HepG2 (cell line): ENCODE measurements around the gene SMYD1. TPM values are rescaled to one million over a fixed set of nuclear protein-coding genes. Genes with fewer than 3 reads are reported as not detected.

Experiments
- ATM ChIP-seq: fragments of 450-650 bp; IDR thresholded peaks from 2 replicates; pipeline ENCODE4 v1.7.1; 2017; ENCODE audit warnings: mild to moderate bottlenecking, borderline replicate concordance
- EP300 ChIP-seq, 3 experiments: sonication (generic) in 1 of 3; formaldehyde crosslinking in 1 of 3; IDR thresholded peaks; 2 replicates each; pipeline versions ENCODE4 v1.5.1 to v1.6.1; 2011 to 2020; ENCODE audit warnings: low read depth in 2 of 3, low read length in 2 of 3, borderline replicate concordance in 1 of 3, improper control_type of control experiment in 1 of 3, mild to moderate bottlenecking in 1 of 3, missing genetic modification reagents in 1 of 3, moderate library complexity in 1 of 3
- FOXP1 ChIP-seq, 2 experiments: fragments of 450-650 bp in 1 of 2; IDR thresholded peaks; 2 replicates each; pipeline ENCODE4 v1.6.1; 2017 to 2018; ENCODE audit warnings: antibody characterized with exemption in 1 of 2
- GATAD1 ChIP-seq: IDR thresholded peaks from 2 replicates; pipeline ENCODE4 v1.6.1; 2016; ENCODE audit warnings: missing genetic modification reagents, missing compliant biosample characterization
- IKZF1 ChIP-seq: fragments of 450-650 bp; IDR thresholded peaks from 2 replicates; pipeline ENCODE4 v1.7.1; 2016
- JARID2 ChIP-seq: sonication (generic); formaldehyde crosslinking; IDR thresholded peaks from 2 replicates; pipeline ENCODE4 v1.8.1; 2023; ENCODE audit warnings: missing genetic modification reagents, inconsistent platforms; ENCODE audit not compliant: insufficient replicate concordance
- KDM5A ChIP-seq: fragments of 200-600 bp; sonication (generic); IDR thresholded peaks from 2 replicates; pipeline ENCODE4 v1.7.0; 2018; ENCODE audit warnings: antibody characterized with exemption, mild to moderate bottlenecking, low read length, borderline replicate concordance
- LCORL ChIP-seq, 2 experiments: fragments of 450-650 bp in 1 of 2; sonication (generic) in 1 of 2; formaldehyde crosslinking in 1 of 2; IDR thresholded peaks; 2 replicates each; pipeline versions ENCODE4 v1.5.0 to v1.6.1; 2017 to 2020; ENCODE audit warnings: antibody characterized with exemption in 1 of 2, missing genetic modification reagents in 1 of 2
- NCOA1 ChIP-seq: sonication (generic); formaldehyde crosslinking; IDR thresholded peaks from 2 replicates; pipeline ENCODE4 v1.9.0; 2021; ENCODE audit warnings: missing genetic modification reagents
- PREB ChIP-seq: sonication (generic); formaldehyde crosslinking; IDR thresholded peaks from 2 replicates; pipeline ENCODE4 v1.4.0; 2020; ENCODE audit warnings: missing genetic modification reagents
- THYN1 ChIP-seq: sonication (generic); formaldehyde crosslinking; IDR thresholded peaks from 2 replicates; pipeline ENCODE4 v1.8.1; 2023; ENCODE audit warnings: low read depth, mild to moderate bottlenecking, moderate library complexity, missing genetic modification reagents, borderline replicate concordance
- ZHX2 ChIP-seq, 2 experiments: sonication (generic) in 1 of 2; formaldehyde crosslinking in 1 of 2; IDR thresholded peaks; 2 replicates each; pipeline versions ENCODE4 v1.6.1 to v1.9.0; 2014 to 2022; ENCODE audit warnings: antibody characterized with exemption in 1 of 2, borderline replicate concordance in 1 of 2, inconsistent platforms in 1 of 2, low read depth in 1 of 2, missing genetic modification reagents in 1 of 2
- ZKSCAN1 ChIP-seq: fragments of 150-350 bp; IDR thresholded peaks from 2 replicates; pipeline ENCODE4 v1.6.1; 2014; ENCODE audit warnings: low read length
- ZKSCAN8 ChIP-seq: IDR thresholded peaks from 2 replicates; pipeline ENCODE4 v1.6.1; 2016; ENCODE audit warnings: borderline replicate concordance, missing genetic modification reagents, missing compliant biosample characterization
- ZNF225 ChIP-seq: sonication (generic); formaldehyde crosslinking; IDR thresholded peaks from 2 replicates; pipeline ENCODE4 v1.4.0; 2020; ENCODE audit warnings: mild to moderate bottlenecking, missing genetic modification reagents
- ZNF619 ChIP-seq: sonication (generic); formaldehyde crosslinking; IDR thresholded peaks from 2 replicates; pipeline ENCODE4 v1.4.0; 2020; ENCODE audit warnings: mild to moderate bottlenecking, missing genetic modification reagents
- ZNF749 ChIP-seq: sonication (generic); formaldehyde crosslinking; IDR thresholded peaks from 2 replicates; pipeline ENCODE4 v1.8.0; 2022; ENCODE audit warnings: mild to moderate bottlenecking, missing genetic modification reagents, moderate library complexity, borderline replicate concordance
- ZNF850 ChIP-seq: sonication (generic); formaldehyde crosslinking; conservative IDR thresholded peaks from 2 replicates; pipeline ENCODE4 v1.9.0; 2021; ENCODE audit warnings: mild to moderate bottlenecking, missing genetic modification reagents
- ZSCAN30 ChIP-seq: sonication (generic); formaldehyde crosslinking; IDR thresholded peaks from 2 replicates; pipeline ENCODE4 v1.5.0; 2020; ENCODE audit warnings: mild to moderate bottlenecking, missing genetic modification reagents
- polyA plus RNA-seq, 8 experiments: library from polyadenylated mRNA; depleted of rRNA in 3 of 8; stranded (reverse) in 7 of 8; unstranded in 1 of 8; fragments of >200 nt; fragmentation: Illumina TruSeq in 4 of 8; extraction: Trizol in 4 of 8; gene quantifications; 2 replicates each; pipeline versions ENCODE4 v1.2.1 to v1.2.3, GENCODE V29; 2011 to 2016; ENCODE audit warnings: low read depth in 4 of 8, missing spikeins in 1 of 8, mixed read lengths in 1 of 8; ENCODE audit not compliant: insufficient read depth in 1 of 8
- total RNA-seq, 5 experiments: library from RNA; depleted of rRNA; stranded (reverse); fragments of >200 nt; fragmentation: Illumina TruSeq; extraction: Trizol; gene quantifications; 2 replicates each; pipeline ENCODE4 v1.2.3, GENCODE V29; 2016; ENCODE audit warnings: low read depth in 1 of 5

SMYD1 gene
- total and polyA plus RNA-seq, 2 of the 13 experiments (the other 11 are each of a cell fraction or from before 2014, with no cell fraction given) = not detected

- TF ChIP-seq PREB (CRISPR knock-in tag) = no peak
- TF ChIP-seq ZHX2 (IDR thresholded peaks at IDR 0.05; ENCODE audit: low read depth) = 0 out of 2 replicates have a peak, but pooled peaks have one; percentile 18
- no peak for TF ChIP-seq ZHX2 (CRISPR knock-in tag; IDR thresholded peaks at IDR 0.05; ENCODE audit: borderline replicate concordance)
- TF ChIP-seq THYN1 = no peak
- no peak for TF ChIP-seq ZNF749
- TF ChIP-seq GATAD1 (CRISPR knock-in tag) = peak; percentile 74
- TF ChIP-seq EP300 (IDR thresholded peaks at IDR 0.05; ENCODE audit: low read depth in 2 of 2, low read length in 2 of 2) = peak; percentile 26 to 94
- peak; percentile 67; the same call in 1 of the 2 replicates for TF ChIP-seq EP300 (CRISPR knock-in tag; IDR thresholded peaks at IDR 0.05; ENCODE audit: borderline replicate concordance)
- TF ChIP-seq ZNF225 (CRISPR knock-in tag) = 0 out of 2 replicates have a peak, but pooled peaks have one; percentile 61
- no peak for TF ChIP-seq IKZF1
- TF ChIP-seq FOXP1 (IDR thresholded peaks at IDR 0.05) = peak; percentile 82
- TF ChIP-seq FOXP1 (CRISPR knock-in tag; IDR thresholded peaks at IDR 0.05) = peak; percentile 98
- no peak for TF ChIP-seq ZKSCAN1
- peak; percentile 75 for TF ChIP-seq JARID2 (CRISPR knock-in tag)
- peak; percentile 74; the same call in 1 of the 2 replicates for TF ChIP-seq ZNF850
- peak; percentile 65; the same call in 1 of the 2 replicates for TF ChIP-seq KDM5A
- no peak for TF ChIP-seq NCOA1 (CRISPR knock-in tag)
- peak; percentile 95; the same call in 1 of the 2 replicates for TF ChIP-seq ZSCAN30 (CRISPR knock-in tag)
- no peak; the same call in 1 of the 2 replicates for TF ChIP-seq ATM
- TF ChIP-seq LCORL (IDR thresholded peaks at IDR 0.05) = peak; percentile 65
- 0 out of 2 replicates have a peak, but pooled peaks have one; percentile 73 for TF ChIP-seq LCORL (CRISPR knock-in tag; IDR thresholded peaks at IDR 0.05)
- peak; percentile 79; the same call in 1 of the 2 replicates for TF ChIP-seq ZNF619 (CRISPR knock-in tag)
- TF ChIP-seq ZKSCAN8 (CRISPR knock-in tag) = peak; percentile 36; the same call in 1 of the 2 replicates
Measured at GRCh38 chr2:88127888-88128653, 60.4 kb downstream of the SMYD1 start, which contains the start of gene FABP1 (continued).
